Tibial nerve (tissue), 4 donors: ENCODE data around the gene SULT1E1. TPM values are rescaled to one million over a fixed set of nuclear protein-coding genes. Genes with fewer than 3 reads are reported as not detected.

ENCODE experiments used
- DNase-seq, 2 donors: peaks; one replicate each; pipeline ENCODE4 v3.0.0-alpha.2; 2019; ENCODE audit warnings: low spot score in 2 of 2
- H3K27ac ChIP-seq, 4 donors: fragments of 200-600 bp; sonication (generic) in 3 of 4; one replicate each; pipeline ENCODE4 v1.5.1; 2017 to 2019; ENCODE audit warnings: mild to moderate bottlenecking in 1 of 4
- H3K27me3 ChIP-seq, 2 donors: fragments of 200-600 bp; sonication (generic) in 1 of 2; one replicate each; pipeline versions ENCODE4 v1.5.1 to v1.6.0; 2017 to 2019
- H3K36me3 ChIP-seq, 3 donors: fragments of 200-600 bp; sonication (generic); one replicate each; pipeline ENCODE4 v1.5.1; 2018 to 2019
- H3K4me1 ChIP-seq, 4 donors: fragments of 200-600 bp; sonication (generic) in 3 of 4; one replicate each; pipeline ENCODE4 v1.5.1; 2017 to 2019
- H3K4me3 ChIP-seq, 4 donors: fragments of 200-600 bp; sonication (generic) in 3 of 4; one replicate each; pipeline ENCODE4 v1.5.1; 2017 to 2019; ENCODE audit warnings: mild to moderate bottlenecking in 1 of 4, moderate library complexity in 1 of 4
- H3K9me3 ChIP-seq, 4 donors: fragments of 200-600 bp; sonication (generic) in 3 of 4; one replicate each; pipeline ENCODE4 v1.5.1; 2017 to 2019
- EP300 ChIP-seq, 2 donors: sonication (generic); formaldehyde crosslinking; IDR thresholded peaks; one replicate each; pipeline ENCODE4 v1.6.1; 2017; ENCODE audit warnings: antibody characterized with exemption in 2 of 2, mild to moderate bottlenecking in 1 of 2
- POLR2A ChIP-seq, 2 donors: fragments of 450-650 bp; IDR thresholded peaks; one replicate each; pipeline ENCODE4 v1.6.1; 2017; ENCODE audit warnings: antibody characterized with exemption in 2 of 2, mild to moderate bottlenecking in 2 of 2, moderate library complexity in 2 of 2
- WGBS, 2 donors: methylation state at CpG; one replicate each; pipeline ENCODE4 v1.1.5; 2018; 5-methylcytosine and 5-hydroxymethylcytosine counted together
- total RNA-seq, 4 donors: library from RNA; depleted of rRNA; stranded (reverse); fragments of >200 nt; gene quantifications; one replicate each; pipeline ENCODE4 v1.1.0, GENCODE V29; 2016
- TF ChIP-seq, protein P1 (sequence below), 5 experiments: fragments of 200-600 bp in 3 of 5; fragments of 450-650 bp in 2 of 5; sonication (generic) in 3 of 5; IDR thresholded peaks; one replicate each; pipeline ENCODE4 v1.5.1; 2016 to 2019; ENCODE audit warnings: antibody characterized with exemption in 5 of 5, mild to moderate bottlenecking in 3 of 5, moderate library complexity in 2 of 5

SULT1E1 gene
- total RNA-seq, 4 donors from 2014 or later, result not detected

DNA sequence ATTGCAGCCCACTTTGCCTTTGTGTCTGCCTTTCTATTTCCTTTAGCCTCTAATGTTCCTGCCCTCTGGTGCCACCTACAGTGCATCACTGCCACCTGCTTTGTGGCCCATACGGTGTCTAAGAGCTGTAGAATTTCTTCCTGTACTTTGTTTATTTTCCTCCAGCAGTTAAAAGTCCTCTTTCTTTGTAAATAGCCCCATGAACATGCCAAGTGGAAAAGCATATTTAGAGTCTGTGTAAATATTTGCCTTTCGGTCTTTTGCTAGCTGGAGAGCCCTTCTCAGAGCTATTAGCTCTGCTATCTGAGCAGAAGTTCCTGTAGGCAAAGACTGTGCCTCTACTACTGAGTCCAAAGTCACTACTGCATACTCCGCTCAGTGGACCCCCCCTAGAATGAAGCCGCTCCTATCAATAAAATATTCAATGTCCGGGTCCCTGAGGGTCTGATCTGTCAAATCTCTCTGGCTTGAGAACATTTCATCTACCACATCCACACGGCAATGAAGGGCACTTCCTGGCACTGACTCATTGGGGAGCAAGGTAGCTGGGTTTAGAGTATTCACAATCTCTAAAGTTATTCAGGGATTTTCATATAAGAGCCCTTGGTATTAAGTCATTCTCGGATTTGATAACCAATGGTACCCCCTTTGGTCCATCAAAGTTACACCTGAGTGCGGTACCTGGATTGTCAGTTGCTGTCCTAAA, 36.3 kb downstream of the SULT1E1 start:
- Histone ChIP-seq H3K36me3 (no peaks in the 10 kb centered on the region), H3K4me1 (no peaks in the 10 kb centered on the region), H3K27ac (no peak overlapping the region), H3K4me3 (no peak overlapping the region), H3K9me3 (no peaks in the 10 kb centered on the region), H3K27me3 (no peaks in the 10 kb centered on the region)
- TF ChIP-seq, protein P1, sequence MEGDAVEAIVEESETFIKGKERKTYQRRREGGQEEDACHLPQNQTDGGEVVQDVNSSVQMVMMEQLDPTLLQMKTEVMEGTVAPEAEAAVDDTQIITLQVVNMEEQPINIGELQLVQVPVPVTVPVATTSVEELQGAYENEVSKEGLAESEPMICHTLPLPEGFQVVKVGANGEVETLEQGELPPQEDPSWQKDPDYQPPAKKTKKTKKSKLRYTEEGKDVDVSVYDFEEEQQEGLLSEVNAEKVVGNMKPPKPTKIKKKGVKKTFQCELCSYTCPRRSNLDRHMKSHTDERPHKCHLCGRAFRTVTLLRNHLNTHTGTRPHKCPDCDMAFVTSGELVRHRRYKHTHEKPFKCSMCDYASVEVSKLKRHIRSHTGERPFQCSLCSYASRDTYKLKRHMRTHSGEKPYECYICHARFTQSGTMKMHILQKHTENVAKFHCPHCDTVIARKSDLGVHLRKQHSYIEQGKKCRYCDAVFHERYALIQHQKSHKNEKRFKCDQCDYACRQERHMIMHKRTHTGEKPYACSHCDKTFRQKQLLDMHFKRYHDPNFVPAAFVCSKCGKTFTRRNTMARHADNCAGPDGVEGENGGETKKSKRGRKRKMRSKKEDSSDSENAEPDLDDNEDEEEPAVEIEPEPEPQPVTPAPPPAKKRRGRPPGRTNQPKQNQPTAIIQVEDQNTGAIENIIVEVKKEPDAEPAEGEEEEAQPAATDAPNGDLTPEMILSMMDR (IDR thresholded peaks at IDR 0.05), result no peak
- TF ChIP-seq EP300 (IDR thresholded peaks at IDR 0.05), result no peak
- TF ChIP-seq POLR2A (IDR thresholded peaks at IDR 0.05), result no peak
- no peak for DNase-seq
- WGBS, 2 donors, result 74 to 76% methylated on average over 8 of the region's 8 CpGs

DNA sequence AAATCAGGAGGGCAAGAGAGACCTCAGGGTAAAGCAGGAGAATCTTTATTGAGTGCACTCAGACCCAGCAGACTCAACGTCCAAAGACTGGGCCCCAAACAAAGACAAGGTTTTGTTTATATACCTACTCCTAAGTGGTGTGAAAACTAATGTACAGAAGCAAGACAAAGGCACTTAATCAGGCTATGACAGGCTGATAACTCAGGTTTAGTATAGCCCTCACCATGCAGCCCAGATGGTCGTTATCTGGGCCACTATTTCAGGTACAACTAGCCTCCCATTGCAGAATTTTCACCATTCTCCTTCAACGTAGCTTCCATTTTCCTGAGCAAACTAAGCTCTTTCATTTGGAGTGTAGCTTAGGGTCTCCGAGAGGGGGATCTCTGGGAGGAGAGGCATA, 36.9 kb downstream of the SULT1E1 start:
- TF ChIP-seq EP300 (IDR thresholded peaks at IDR 0.05) (no peak), POLR2A (IDR thresholded peaks at IDR 0.05) (no peak)
- TF ChIP-seq, protein P1 (IDR thresholded peaks at IDR 0.05), result no peak
- H3K9me3 ChIP-seq, result no peaks in the 10 kb centered on the region
- 79 to 80% methylated on average over 4 of the region's 4 CpGs for WGBS, 2 donors
- H3K4me1 ChIP-seq, result no peaks in the 10 kb centered on the region
- no peak overlapping the region for H3K27ac ChIP-seq
- H3K4me3 ChIP-seq, result no peak overlapping the region
- no peaks in the 10 kb centered on the region for H3K27me3 ChIP-seq
- no peaks in the 10 kb centered on the region for H3K36me3 ChIP-seq
- no peak for DNase-seq

DNA sequence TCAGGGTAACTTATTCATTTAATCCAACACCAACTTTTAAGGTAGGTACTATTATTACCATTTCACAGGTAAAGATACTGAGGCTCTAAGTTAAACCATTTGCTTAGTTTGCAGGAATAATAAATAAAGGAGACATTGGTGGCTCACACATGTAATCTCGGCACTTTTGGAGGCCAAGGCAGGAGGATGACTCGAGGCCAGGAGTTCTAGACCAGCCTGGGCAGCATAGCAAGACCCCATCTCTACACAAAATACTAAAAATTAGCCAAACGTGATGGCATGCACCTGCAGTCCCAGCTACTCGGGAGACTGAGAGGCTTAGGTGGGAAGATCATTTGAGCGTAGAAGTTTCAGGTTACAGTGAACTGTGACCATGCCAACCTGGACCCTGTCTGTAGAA, 37.7 kb downstream of the SULT1E1 start:
- Histone ChIP-seq H3K36me3 (no peaks in the 10 kb centered on the region), H3K4me1 (no peaks in the 10 kb centered on the region), H3K4me3 (no peak overlapping the region), H3K27ac (no peak overlapping the region), H3K27me3 (no peaks in the 10 kb centered on the region), H3K9me3 (no peaks in the 10 kb centered on the region)
- 82 to 84% methylated on average over 5 of the region's 5 CpGs for WGBS, 2 donors
- TF ChIP-seq POLR2A (IDR thresholded peaks at IDR 0.05) (no peak), EP300 (IDR thresholded peaks at IDR 0.05) (no peak)
- TF ChIP-seq, protein P1 (IDR thresholded peaks at IDR 0.05), result no peak
- no peak for DNase-seq

DNA sequence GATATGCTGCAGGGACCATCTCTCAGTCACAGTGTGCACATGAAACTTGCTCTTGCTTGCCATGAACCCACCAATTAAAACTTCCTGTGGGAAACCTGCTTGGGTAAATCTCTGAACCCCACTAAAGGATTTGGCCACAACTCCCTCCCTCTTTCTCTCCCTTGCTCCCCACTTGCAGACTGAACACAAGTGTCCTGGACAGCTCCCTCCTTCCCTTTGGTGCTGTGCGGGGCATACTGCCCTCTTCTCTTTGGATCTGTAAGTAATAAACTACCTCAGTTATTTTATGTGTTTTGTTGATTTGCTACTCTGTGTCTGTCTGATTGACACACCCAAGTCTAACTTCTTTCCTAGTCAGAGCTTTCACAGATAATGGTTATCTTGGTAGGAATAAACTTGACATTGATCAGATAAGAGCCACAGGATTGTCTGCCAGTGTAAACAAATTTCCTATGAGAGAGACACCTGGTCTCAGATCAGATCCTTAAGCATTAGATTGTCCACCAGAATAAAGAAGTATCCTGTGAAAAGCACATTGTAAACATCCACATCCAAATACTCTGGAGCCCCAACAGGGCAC, 41.8 kb downstream of the SULT1E1 start:
- WGBS, 2 donors, result 72 to 90% methylated on average over 1 of the region's 1 CpG
- H3K27ac ChIP-seq, result no peak overlapping the region

DNA sequence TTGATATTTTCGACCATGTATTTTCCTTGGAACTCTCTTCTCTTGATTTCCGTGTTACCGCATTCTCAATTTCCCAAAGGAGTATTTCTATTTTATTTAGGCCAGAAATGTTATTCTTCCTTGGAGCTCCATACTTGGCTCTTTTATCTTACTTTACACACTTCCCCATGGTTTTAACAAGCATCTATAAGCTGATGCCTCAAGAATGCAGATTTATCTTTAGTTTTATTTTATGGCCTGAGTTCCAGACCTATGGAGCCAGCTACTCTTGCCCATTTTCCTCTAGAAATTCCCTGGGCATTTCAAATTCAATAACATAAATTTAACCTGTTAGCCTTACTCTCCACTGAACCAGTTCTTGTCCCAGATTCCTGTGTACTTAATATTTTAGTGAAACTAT, 43.7 kb downstream of the SULT1E1 start:
- H3K27ac ChIP-seq, result no peak overlapping the region
- 54 to 74% methylated on average over 3 of the region's 3 CpGs for WGBS, 2 donors
- DNase-seq, result no peak
- H3K4me1 ChIP-seq, result no peaks in the 10 kb centered on the region
- TF ChIP-seq POLR2A (IDR thresholded peaks at IDR 0.05) (no peak), EP300 (IDR thresholded peaks at IDR 0.05) (no peak)
- TF ChIP-seq, protein P1 (IDR thresholded peaks at IDR 0.05), result no peak
- no peaks in the 10 kb centered on the region for H3K27me3 ChIP-seq
- no peak overlapping the region for H3K4me3 ChIP-seq
- H3K9me3 ChIP-seq, result no peaks in the 10 kb centered on the region
- no peaks in the 10 kb centered on the region for H3K36me3 ChIP-seq

More for the DNA sequence above, 41.8 kb downstream of the SULT1E1 start:
- no peak for TF ChIP-seq POLR2A (IDR thresholded peaks at IDR 0.05)
- TF ChIP-seq, protein P1 (IDR thresholded peaks at IDR 0.05), result no peak
- no peak for TF ChIP-seq EP300 (IDR thresholded peaks at IDR 0.05)
- Histone ChIP-seq H3K4me1 (no peaks in the 10 kb centered on the region), H3K4me3 (no peak overlapping the region), H3K27me3 (no peaks in the 10 kb centered on the region), H3K36me3 (no peaks in the 10 kb centered on the region), H3K9me3 (no peaks in the 10 kb centered on the region)
- DNase-seq, result no peak
